Measurements from ENCODE around the gene PSTPIP1.

GRCh38 chr15:77083381-77084160, 88.6 kb downstream of the PSTPIP1 start:
- TF ChIP-seq, protein P1, sequence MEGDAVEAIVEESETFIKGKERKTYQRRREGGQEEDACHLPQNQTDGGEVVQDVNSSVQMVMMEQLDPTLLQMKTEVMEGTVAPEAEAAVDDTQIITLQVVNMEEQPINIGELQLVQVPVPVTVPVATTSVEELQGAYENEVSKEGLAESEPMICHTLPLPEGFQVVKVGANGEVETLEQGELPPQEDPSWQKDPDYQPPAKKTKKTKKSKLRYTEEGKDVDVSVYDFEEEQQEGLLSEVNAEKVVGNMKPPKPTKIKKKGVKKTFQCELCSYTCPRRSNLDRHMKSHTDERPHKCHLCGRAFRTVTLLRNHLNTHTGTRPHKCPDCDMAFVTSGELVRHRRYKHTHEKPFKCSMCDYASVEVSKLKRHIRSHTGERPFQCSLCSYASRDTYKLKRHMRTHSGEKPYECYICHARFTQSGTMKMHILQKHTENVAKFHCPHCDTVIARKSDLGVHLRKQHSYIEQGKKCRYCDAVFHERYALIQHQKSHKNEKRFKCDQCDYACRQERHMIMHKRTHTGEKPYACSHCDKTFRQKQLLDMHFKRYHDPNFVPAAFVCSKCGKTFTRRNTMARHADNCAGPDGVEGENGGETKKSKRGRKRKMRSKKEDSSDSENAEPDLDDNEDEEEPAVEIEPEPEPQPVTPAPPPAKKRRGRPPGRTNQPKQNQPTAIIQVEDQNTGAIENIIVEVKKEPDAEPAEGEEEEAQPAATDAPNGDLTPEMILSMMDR (IDR thresholded peaks at IDR 0.05), result no peak
- TF ChIP-seq POLR2A (IDR thresholded peaks at IDR 0.05), result no peak
- peak in 1 of 2 donors; percentile 22 for TF ChIP-seq POLR2AphosphoS5 (IDR thresholded peaks at IDR 0.05; ENCODE audit: insufficient read depth in 1 of 2, low read depth in 1 of 2)

All from vagina (tissue), 2 donors.